NCI-H524 treated with DMSO at 0.1 percent for 48 hours (cell line): Measurements from ENCODE around the gene DDX54.

Experiments
- DNase-seq: peaks from one replicate; lab custom pipeline; 2025; lab: John Stamatoyannopoulos, UW

Gene DDX54

GRCh38 chr12:113190761-113191160 lies 5.5 kb upstream of the DDX54 start:
- DNase-seq: no peak

GRCh38 chr12:113189361-113189760 lies 4.1 kb upstream of the DDX54 start:
- DNase-seq: no peak

GRCh38 chr12:113186666-113187325 lies 1.5 kb upstream of the DDX54 start:
- DNase-seq: no peak

- no peak for DNase-seq
Measured at GRCh38 chr12:113186033-113186365, 721 bp upstream of the DDX54 start.

GRCh38 chr12:113184900-113185179 lies 438 bp downstream of the DDX54 start:
- DNase-seq: no peak

- no peak for DNase-seq
Measured at GRCh38 chr12:113184098-113184899, 979 bp downstream of the DDX54 start.

GRCh38 chr12:113183030-113183589 lies 2.2 kb downstream of the DDX54 start:
- no peak for DNase-seq

GRCh38 chr12:113181975-113182374 lies 3.3 kb downstream of the DDX54 start:
- no peak for DNase-seq

- DNase-seq: no peak
Measured at GRCh38 chr12:113180333-113180732, 4.9 kb downstream of the DDX54 start.

- DNase-seq: no peak
Measured at GRCh38 chr12:113179023-113179422, 6.3 kb downstream of the DDX54 start.

GRCh38 chr12:113174461-113175384 lies 10.6 kb downstream of the DDX54 start:
- DNase-seq: no peak

GRCh38 chr12:113173081-113173698 lies 12.1 kb downstream of the DDX54 start:
- no peak for DNase-seq

GRCh38 chr12:113172185-113172584 lies 13.1 kb downstream of the DDX54 start:
- DNase-seq: no peak

- DNase-seq: no peak
Measured at GRCh38 chr12:113171543-113171942, 13.7 kb downstream of the DDX54 start.

- no peak for DNase-seq
Measured at GRCh38 chr12:113170926-113171325, 14.4 kb downstream of the DDX54 start.

GRCh38 chr12:113170457-113170856 lies 14.8 kb downstream of the DDX54 start:
- DNase-seq: no peak

- no peak for DNase-seq
Measured at GRCh38 chr12:113169697-113170096, 15.6 kb downstream of the DDX54 start.

GRCh38 chr12:113167868-113168267 lies 17.4 kb downstream of the DDX54 start:
- DNase-seq: no peak

GRCh38 chr12:113165521-113166450 lies 19.5 kb downstream of the DDX54 start:
- DNase-seq: no peak

- DNase-seq: no peak
Measured at GRCh38 chr12:113164014-113164413, 21.3 kb downstream of the DDX54 start.

- no peak for DNase-seq
Measured at GRCh38 chr12:113163030-113163360, 22.3 kb downstream of the DDX54 start.
